HG02798 (cell line): ENCODE data around the gene ATP2B2.

Experiments
- ATAC-seq: cut with Tn5 transposase; IDR thresholded peaks from one replicate; pipeline ENCODE4 v1.9.1; 2021; ENCODE audit warnings: mild to moderate bottlenecking; ENCODE audit not compliant: unreplicated experiment, poor library complexity

ATP2B2 gene

GRCh38 chr3:10408680-10409079, 96.7 kb downstream of the ATP2B2 start:
- no peak for ATAC-seq

GRCh38 chr3:10407361-10407760, 98.0 kb downstream of the ATP2B2 start:
- no peak for ATAC-seq

- ATAC-seq: no peak
Measured at GRCh38 chr3:10406414-10406813, 99.0 kb downstream of the ATP2B2 start.

- no peak for ATAC-seq
Measured at GRCh38 chr3:10405816-10406215, 99.6 kb downstream of the ATP2B2 start.

DNA sequence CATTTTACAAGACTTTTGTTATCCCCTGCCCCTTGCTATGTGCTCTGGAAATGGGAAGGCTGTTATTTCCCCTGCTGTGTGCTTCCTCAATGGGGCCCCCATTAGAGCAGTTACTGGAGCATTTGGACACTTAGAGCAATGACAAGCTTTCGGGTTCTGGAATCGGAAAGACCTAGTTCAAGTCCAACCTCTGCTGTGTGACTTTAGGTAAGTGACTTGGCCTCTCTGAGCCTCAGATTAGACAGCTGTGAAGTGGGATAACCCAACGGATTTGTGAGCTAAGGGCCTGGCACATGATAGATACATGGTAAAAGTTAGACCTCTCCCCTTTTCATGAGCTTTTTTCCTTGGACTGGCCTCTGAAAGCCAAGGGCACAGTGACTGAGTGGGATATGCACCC, 100.5 kb downstream of the ATP2B2 start:
- no peak for ATAC-seq

- no peak for ATAC-seq
Measured at GRCh38 chr3:10404377-10404776, 101.0 kb downstream of the ATP2B2 start.

DNA sequence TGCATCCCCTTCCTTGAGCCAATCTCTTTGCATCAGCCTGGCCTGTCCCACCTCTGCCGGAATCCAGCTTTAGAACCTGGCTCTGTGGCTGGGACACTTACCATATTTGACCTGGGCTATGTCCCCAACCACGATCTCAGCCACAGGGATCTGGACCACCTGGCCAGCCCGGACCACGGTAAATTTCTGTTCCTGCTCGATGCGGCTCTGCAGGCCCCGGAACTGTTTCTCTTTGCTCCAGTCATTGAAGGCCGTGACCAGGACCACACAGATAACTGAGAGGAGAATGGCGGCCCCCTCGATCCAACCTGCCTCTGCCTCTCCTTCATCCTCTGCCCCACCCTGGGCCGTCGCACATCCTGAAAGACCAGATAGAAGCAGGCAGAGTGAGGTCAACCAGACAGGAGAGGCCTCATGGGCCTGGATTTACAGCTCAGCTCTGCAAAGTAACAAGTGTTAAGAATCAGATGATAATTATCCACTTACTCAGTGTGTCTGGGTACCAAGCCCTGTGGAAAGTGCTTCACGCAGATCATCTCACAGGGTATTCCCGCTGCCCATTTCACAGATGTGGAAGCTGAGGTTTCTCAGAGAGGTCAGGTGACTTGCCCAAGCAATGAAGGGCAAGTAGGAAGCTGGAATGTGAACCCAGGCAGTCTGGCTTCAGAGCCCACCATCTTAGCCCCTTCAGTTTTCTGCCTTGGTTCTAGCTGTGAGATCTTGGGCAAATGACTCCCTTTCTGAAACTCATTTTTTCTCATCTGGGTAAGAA, 103.2 kb downstream of the ATP2B2 start:
- ATAC-seq: no peak

DNA sequence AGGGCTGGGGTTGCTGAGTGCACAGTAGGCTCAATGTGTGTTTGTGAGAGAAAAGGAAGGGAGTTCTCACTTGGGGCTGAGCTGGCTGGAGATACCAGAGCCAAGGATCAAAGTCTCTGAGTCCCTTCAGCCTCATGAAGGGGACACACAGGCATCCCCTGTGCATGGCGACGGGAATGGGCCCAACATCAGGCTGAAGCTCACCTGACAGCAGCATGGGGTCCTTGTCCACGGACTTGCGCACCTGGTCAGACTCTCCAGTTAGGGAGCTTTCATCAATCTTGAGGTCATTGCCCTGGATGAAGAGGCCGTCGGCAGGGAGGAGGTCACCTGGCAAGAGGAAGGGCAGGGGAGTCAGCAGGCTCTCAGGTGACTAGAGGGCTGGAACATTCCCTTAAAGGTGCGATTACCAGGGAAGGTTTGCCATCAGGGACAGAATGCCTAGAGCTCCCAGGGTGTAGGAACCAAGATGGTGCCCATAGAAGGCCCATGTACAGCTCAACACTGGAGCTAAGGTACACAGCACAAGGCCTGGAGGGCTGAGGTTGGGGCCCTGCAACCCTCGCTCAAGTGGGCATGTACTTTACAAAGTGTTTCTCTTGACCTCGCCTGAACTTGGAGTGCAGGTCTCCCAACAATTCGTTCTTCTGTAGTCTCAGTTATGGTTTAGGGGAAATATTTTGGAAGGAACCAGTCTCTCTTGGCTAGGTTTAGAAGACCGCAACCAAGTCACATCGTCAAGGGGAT, 104.5 kb downstream of the ATP2B2 start:
- ATAC-seq: no peak

DNA sequence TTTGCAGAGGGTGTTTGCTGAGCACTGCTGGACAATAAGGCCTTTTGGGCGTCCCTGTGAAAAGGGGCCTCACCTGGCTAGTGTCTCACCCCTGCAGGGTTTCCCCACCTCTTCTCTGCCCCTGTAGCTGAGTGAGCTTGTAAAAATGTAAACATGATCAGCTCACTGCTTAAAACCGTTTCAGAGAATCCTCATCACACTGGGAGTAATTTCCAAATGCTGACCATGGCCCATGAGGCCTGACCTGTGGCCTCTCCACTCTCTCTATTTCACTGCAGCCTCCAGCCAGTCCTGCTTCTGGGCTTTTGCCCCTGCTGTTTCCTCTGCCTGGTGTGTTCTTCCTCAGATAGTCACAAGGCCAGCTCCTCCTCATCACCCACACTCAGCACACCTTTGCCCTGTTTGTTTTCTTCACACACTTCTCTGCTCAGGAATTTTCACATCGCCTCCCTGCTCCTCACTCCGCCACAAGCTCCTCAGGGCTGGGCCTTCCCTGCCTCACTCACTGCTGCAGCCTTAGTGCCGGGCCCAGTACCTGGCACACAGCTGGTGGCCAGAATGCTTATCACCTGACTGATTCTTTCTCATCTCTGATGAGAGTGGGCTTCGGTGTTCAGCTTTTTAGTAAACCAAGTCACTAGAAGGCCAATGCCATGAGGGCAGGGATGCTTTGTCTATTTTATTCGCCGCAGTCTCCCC, 105.2 kb downstream of the ATP2B2 start:
- no peak for ATAC-seq

DNA sequence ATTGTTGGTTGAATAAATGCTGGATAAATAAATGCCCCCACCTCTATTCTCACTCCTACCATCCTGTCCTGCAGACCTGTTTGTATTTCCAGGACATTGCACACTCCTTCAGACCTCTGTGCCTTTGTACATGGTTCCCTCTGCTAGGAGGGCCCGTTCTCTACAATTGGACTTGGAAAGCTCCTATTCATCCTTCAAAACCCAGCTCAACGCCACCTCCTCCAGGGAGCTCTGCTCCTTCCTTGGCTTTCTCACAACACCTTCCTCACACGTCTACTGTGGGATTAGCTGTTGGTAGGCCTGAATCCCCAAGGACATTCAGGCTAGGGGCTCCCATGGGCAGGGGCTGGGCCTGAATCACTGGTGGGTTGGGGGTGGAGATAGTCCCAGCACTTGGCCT, 105.8 kb downstream of the ATP2B2 start:
- ATAC-seq: no peak

DNA sequence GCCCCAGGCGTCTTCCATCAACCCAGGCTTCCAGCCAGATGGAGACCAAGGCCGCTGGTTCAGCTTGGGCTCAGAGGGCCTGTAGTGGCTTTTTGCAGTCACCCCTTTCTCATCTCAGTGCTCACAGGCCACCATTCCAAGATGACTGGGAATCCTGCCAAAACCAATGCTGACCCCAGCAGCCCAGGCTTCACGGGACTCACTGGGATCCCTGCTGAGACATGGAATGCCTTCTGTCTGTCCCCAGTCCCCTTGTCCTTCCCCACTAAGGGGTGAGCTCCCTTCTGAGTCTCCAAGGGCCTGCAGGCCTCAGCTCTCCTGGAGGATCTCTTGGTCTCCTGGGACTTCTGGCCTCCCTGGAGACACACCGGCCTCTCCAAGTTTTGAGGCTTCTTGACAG, 107.0 kb downstream of the ATP2B2 start:
- no peak for ATAC-seq

GRCh38 chr3:10397879-10398278, 107.5 kb downstream of the ATP2B2 start:
- ATAC-seq: no peak

DNA sequence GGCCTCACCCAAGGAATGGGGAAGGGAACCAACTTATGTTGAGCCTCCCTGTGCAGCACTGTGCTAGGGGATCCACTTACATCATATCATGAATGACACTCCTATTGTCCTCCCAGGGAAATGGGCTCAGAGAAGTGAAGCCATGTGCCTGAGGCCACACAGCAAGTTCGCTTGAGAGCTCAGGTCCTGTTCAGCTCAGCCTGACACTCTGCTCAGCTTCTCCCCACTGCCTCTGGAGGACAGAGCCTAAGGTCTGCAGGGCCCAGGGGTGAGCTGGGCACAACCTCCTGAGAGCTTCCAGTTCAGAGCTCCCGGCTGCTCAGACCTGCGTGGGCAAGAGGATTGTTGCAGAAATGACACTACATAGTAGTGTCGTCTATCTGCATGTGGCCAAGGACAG, 108.5 kb downstream of the ATP2B2 start:
- ATAC-seq: no peak

GRCh38 chr3:10396083-10396482, 109.3 kb downstream of the ATP2B2 start:
- no peak for ATAC-seq

DNA sequence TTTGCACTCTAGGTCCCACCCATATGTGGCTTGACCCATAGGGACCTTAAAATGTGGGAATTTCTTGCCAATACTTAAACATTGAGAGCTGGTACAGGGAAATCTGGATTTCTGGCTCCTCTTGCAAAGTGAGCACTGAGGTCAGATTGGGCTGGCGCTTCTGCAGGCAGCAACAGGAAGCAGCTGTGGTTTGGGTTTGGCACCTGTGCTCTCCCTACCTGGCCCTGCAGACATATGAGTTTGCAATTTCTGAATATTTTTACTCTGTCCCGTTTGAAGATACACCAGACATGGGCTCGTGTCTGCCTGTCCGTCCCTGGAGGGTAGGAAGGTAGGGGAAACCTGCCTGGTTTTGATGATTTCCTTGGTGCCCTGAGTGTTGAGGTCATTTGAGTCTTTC, 109.7 kb downstream of the ATP2B2 start:
- ATAC-seq: no peak

- no peak for ATAC-seq
Measured at GRCh38 chr3:10395196-10395595, 110.2 kb downstream of the ATP2B2 start.

- no peak for ATAC-seq
Measured at GRCh38 chr3:10394491-10395025, 110.8 kb downstream of the ATP2B2 start.

- ATAC-seq: no peak
Measured at GRCh38 chr3:10393514-10393913, 111.9 kb downstream of the ATP2B2 start.

DNA sequence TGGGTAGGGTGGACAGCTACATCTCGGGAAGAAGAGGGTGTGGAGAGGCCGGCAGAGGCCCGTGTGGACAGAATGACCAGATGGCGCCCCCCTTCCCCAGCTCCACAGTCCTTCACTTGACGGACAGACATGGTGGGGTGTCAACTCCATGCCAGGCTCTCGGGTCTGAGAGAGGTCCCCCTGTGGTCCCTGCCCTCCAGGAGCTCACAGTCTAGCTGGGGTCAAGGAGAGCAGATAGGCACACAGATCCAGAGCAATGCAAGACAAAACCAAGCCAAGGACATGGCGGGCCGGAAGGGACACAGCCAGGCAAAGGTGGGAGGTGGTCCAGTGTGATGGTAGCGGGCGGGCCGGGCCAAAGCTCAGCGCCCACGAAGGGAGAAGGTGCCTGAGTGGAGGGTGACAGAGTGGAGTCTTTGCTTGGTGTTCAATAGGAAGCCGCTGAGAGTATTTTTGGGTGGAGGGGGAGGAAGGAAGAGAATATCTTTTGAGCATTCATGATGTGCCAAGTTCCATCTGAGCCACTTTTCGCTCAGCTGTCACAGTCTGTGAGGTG, 112.4 kb downstream of the ATP2B2 start:
- no peak for ATAC-seq

GRCh38 chr3:10392244-10392643, 113.1 kb downstream of the ATP2B2 start:
- no peak for ATAC-seq

GRCh38 chr3:10391391-10391790, 114.0 kb downstream of the ATP2B2 start:
- ATAC-seq: no peak
